Left lung (tissue), 10 donors: ENCODE measurements around the gene MRTFB. TPM values are rescaled to one million over a fixed set of nuclear protein-coding genes. Genes with fewer than 3 reads are reported as not detected.

Source experiments
- ATAC-seq: fragments of 200-7000 bp; cut with Tn5 transposase; one replicate; pipeline ENCODE4 v1.9.1; 2020; ENCODE audit warnings: moderate library complexity
- DNase-seq, 4 donors: peaks; one replicate each; pipeline ENCODE4 v3.0.0-alpha.2; 2013 to 2020
- H3K27ac ChIP-seq, 2 donors: fragments of 200-600 bp; sonication (generic) in 1 of 2; one replicate each; pipeline versions ENCODE4 v1.5.0 to v1.8.0; 2020 to 2021
- H3K27me3 ChIP-seq, 2 donors: fragments of 200-600 bp; sonication (generic) in 1 of 2; one replicate each; pipeline versions ENCODE4 v1.5.0 to v1.8.0; 2020 to 2021
- H3K36me3 ChIP-seq, 2 donors: fragments of 200-600 bp; sonication (generic) in 1 of 2; one replicate each; pipeline versions ENCODE4 v1.5.0 to v1.8.0; 2020 to 2021
- H3K4me1 ChIP-seq, 2 donors: fragments of 200-600 bp; one replicate each; pipeline ENCODE4 v1.8.0; 2021
- H3K4me3 ChIP-seq, 2 donors: fragments of 200-600 bp; sonication (generic) in 1 of 2; one replicate each; pipeline versions ENCODE4 v1.5.0 to v1.8.0; 2020 to 2021; ENCODE audit warnings: mild to moderate bottlenecking in 1 of 2
- H3K9me3 ChIP-seq, 2 donors: fragments of 200-600 bp; sonication (generic) in 1 of 2; one replicate each; pipeline versions ENCODE4 v1.5.0 to v1.8.0; 2020 to 2021
- intact Hi-C, 2 donors: fragments of 100-400 bp; cut with DNase I; formaldehyde crosslinking; loops; one replicate each; pipeline versions ENCODE4 v1.11.2 to v1.14.2; 2022
- polyA plus RNA-seq, 6 donors: library from polyadenylated mRNA; unstranded; fragments of 120-200 nt; gene quantifications; one replicate each; pipeline ENCODE4 v1.2.1, GENCODE V29; 2013; ENCODE audit not compliant: insufficient read length in 6 of 6
- total RNA-seq, 2 donors: library from RNA; stranded (reverse); fragmentation: NEBNext Ultra II Directional; extraction: Animal tissue kit (Norgen Biotek cat#: 25700); gene quantifications; one replicate each; pipeline ENCODE4 v1.2.1, GENCODE V29; 2021
- TF ChIP-seq, protein P1 (sequence below), 2 donors: fragments of 200-600 bp; sonication (generic) in 1 of 2; IDR thresholded peaks; one replicate each; pipeline versions ENCODE4 v1.5.0 to v1.8.0; 2021; ENCODE audit warnings: antibody characterized with exemption in 2 of 2
- donor health status: DM: no; HTN: yes; CAD: no.
- donor health status: DM: no; HTN: no; CAD: no.

The MRTFB gene
- total and polyA plus RNA-seq, 8 donors, result 34.4 to 48.9 (median 36.7) TPM

GRCh38 chr16:14187517-14188338 lies 116.6 kb downstream of the MRTFB start:
- no peak for DNase-seq
- intact Hi-C loops, result loop anchor here in 1 of 2 donors (10.0 kb wide), 1 partner anchor 263 kb away; the partner anchor contains the start of gene ERCC4
- Histone ChIP-seq H3K36me3 (no peaks in the 10 kb centered on the region), H3K9me3 (no peaks in the 10 kb centered on the region), H3K27ac (peak overlapping the region; percentile 58 to 64), H3K4me3 (peak overlapping the region; percentile 10 to 28), H3K4me1 (peaks cover 0 to 16% of the 10 kb centered on the region in 2 donors), H3K27me3 (no peaks in the 10 kb centered on the region)
- no peak for ATAC-seq
- TF ChIP-seq, protein P1, sequence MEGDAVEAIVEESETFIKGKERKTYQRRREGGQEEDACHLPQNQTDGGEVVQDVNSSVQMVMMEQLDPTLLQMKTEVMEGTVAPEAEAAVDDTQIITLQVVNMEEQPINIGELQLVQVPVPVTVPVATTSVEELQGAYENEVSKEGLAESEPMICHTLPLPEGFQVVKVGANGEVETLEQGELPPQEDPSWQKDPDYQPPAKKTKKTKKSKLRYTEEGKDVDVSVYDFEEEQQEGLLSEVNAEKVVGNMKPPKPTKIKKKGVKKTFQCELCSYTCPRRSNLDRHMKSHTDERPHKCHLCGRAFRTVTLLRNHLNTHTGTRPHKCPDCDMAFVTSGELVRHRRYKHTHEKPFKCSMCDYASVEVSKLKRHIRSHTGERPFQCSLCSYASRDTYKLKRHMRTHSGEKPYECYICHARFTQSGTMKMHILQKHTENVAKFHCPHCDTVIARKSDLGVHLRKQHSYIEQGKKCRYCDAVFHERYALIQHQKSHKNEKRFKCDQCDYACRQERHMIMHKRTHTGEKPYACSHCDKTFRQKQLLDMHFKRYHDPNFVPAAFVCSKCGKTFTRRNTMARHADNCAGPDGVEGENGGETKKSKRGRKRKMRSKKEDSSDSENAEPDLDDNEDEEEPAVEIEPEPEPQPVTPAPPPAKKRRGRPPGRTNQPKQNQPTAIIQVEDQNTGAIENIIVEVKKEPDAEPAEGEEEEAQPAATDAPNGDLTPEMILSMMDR (IDR thresholded peaks at IDR 0.05), result no peak

- Histone ChIP-seq H3K4me1 (peaks cover 0 to 20% of the 10 kb centered on the region in 2 donors), H3K27me3 (no peaks in the 10 kb centered on the region), H3K4me3 (no peak overlapping the region), H3K9me3 (no peaks in the 10 kb centered on the region), H3K36me3 (no peaks in the 10 kb centered on the region), H3K27ac (no peak overlapping the region)
- DNase-seq, result no peak
- peak; percentile 75 for ATAC-seq
- intact Hi-C loops, result no loop called here
- TF ChIP-seq, protein P1 (IDR thresholded peaks at IDR 0.05), result no peak
These were observed 122.3 kb downstream of the MRTFB start for GRCh38 chr16:14193316-14193871.

- ATAC-seq (no peak), DNase-seq (no peak)
- no peaks in the 10 kb centered on the region for H3K9me3 ChIP-seq
- peaks cover 0 to 21% of the 10 kb centered on the region in 2 donors for H3K4me1 ChIP-seq
- no peak overlapping the region for H3K4me3 ChIP-seq
- H3K27me3 ChIP-seq, result no peaks in the 10 kb centered on the region
- no peaks in the 10 kb centered on the region for H3K36me3 ChIP-seq
- TF ChIP-seq, protein P1 (IDR thresholded peaks at IDR 0.05), result no peak
- H3K27ac ChIP-seq, result no peak overlapping the region
- intact Hi-C loops, result no loop called here
These were observed 123.6 kb downstream of the MRTFB start for GRCh38 chr16:14194721-14195120.

- H3K4me3 ChIP-seq, result no peak overlapping the region
- H3K27me3 ChIP-seq, result no peaks in the 10 kb centered on the region
- DNase-seq (no peak), ATAC-seq (no peak)
- H3K27ac ChIP-seq, result peak overlapping the region in 1 of 2 donors; percentile 31
- H3K36me3 ChIP-seq, result no peaks in the 10 kb centered on the region
- intact Hi-C loops, result no loop called here
- no peaks in the 10 kb centered on the region for H3K9me3 ChIP-seq
- H3K4me1 ChIP-seq, result peaks cover 0 to 21% of the 10 kb centered on the region in 2 donors
- TF ChIP-seq, protein P1 (IDR thresholded peaks at IDR 0.05), result no peak
These were observed 124.9 kb downstream of the MRTFB start for GRCh38 chr16:14196011-14196410.

DNA sequence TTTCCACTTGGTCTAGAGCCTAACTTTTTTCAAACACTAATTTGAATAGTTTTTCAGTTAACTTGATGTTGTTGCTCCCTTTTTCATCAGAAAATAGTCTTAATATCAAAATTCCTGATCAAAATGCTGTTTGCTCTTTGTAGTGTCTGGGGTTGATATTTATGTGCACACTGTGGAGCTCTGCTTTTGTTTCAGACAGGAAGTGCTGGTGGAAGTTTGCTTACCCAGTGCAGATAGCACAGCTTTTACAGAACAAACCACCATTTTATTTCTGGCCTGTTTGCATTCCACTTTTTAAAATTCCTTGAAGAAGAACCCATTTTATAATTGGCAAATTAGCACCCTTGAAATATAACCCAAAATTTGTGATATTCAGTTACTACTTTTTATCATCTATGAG lies 125.4 kb downstream of the MRTFB start:
- ATAC-seq (no peak), DNase-seq (no peak)
- peaks cover 0 to 21% of the 10 kb centered on the region in 2 donors for H3K4me1 ChIP-seq
- H3K27ac ChIP-seq, result peak overlapping the region in 1 of 2 donors; percentile 31
- intact Hi-C loops, result no loop called here
- TF ChIP-seq, protein P1 (IDR thresholded peaks at IDR 0.05), result no peak
- H3K9me3 ChIP-seq, result no peaks in the 10 kb centered on the region
- H3K27me3 ChIP-seq, result no peaks in the 10 kb centered on the region
- no peaks in the 10 kb centered on the region for H3K36me3 ChIP-seq
- H3K4me3 ChIP-seq, result no peak overlapping the region
